ENCODE data around the gene OLFM4. TPM values are rescaled to one million over a fixed set of nuclear protein-coding genes. Genes with fewer than 3 reads are reported as not detected.

The OLFM4 gene
- not detected for total RNA-seq
- not detected for polyA plus RNA-seq
- total RNA-seq, result 0 reads per million in 6 experiments

GRCh38 chr13:53028637-53029203, at the start of gene OLFM4:
TSS of gene OLFM4 (plus strand) at chr13:53028813. CDS start at chr13:53028837, 24 bp downstream.
- H3K9me3 Mint-ChIP-seq, result no peaks in the 10 kb centered on the region
- ATAC-seq (no peak), DNase-seq (no peak)
- H3K27ac Mint-ChIP-seq, result no peak within 1 kb of the TSS
- no peak within 1 kb of the TSS for H3K4me3 Mint-ChIP-seq
- H3K27me3 Mint-ChIP-seq, result peaks cover 0 to 10% (median 6%) of the 10 kb centered on the region in 5 donors
- H3K36me3 Mint-ChIP-seq, result no peaks in the 10 kb centered on the region
- no peaks in the 10 kb centered on the region for H3K4me1 Mint-ChIP-seq
- POLR2A ChIA-PET, result no interaction called here

GRCh38 chr13:52978989-52979388, 49.6 kb upstream of the OLFM4 start:
- no peaks in the 10 kb centered on the region for H3K4me1 Mint-ChIP-seq
- H3K4me3 Mint-ChIP-seq, result no peak overlapping the region
- H3K36me3 Mint-ChIP-seq, result peaks cover 0 to 2% (median 0%) of the 10 kb centered on the region in 3 donors
- DNase-seq (no peak), ATAC-seq (no peak)
- H3K27ac Mint-ChIP-seq, result no peak overlapping the region
- peaks cover 4 to 33% (median 13%) of the 10 kb centered on the region in 5 donors for H3K27me3 Mint-ChIP-seq
- POLR2A ChIA-PET, result no interaction called here
- H3K9me3 Mint-ChIP-seq, result no peaks in the 10 kb centered on the region

- POLR2A ChIA-PET, result no interaction called here
- H3K4me3 Mint-ChIP-seq, result no peak overlapping the region
- peaks cover 0 to 2% (median 0%) of the 10 kb centered on the region in 3 donors for H3K36me3 Mint-ChIP-seq
- no peaks in the 10 kb centered on the region for H3K4me1 Mint-ChIP-seq
- H3K27ac Mint-ChIP-seq, result no peak overlapping the region
- peaks cover 8 to 28% (median 8%) of the 10 kb centered on the region in 5 donors for H3K27me3 Mint-ChIP-seq
- no peak for ATAC-seq
- DNase-seq, result no peak
- H3K9me3 Mint-ChIP-seq, result no peaks in the 10 kb centered on the region
Measured at GRCh38 chr13:52980695-52981094, 47.9 kb upstream of the OLFM4 start.

- no peaks in the 10 kb centered on the region for H3K36me3 Mint-ChIP-seq
- H3K4me3 Mint-ChIP-seq, result no peak overlapping the region
- H3K27me3 Mint-ChIP-seq, result peaks cover 5 to 21% (median 6%) of the 10 kb centered on the region in 5 donors
- no peaks in the 10 kb centered on the region for H3K4me1 Mint-ChIP-seq
- POLR2A ChIA-PET, result no interaction called here
- H3K9me3 Mint-ChIP-seq, result no peaks in the 10 kb centered on the region
- ATAC-seq (no peak), DNase-seq (no peak)
- H3K27ac Mint-ChIP-seq, result no peak overlapping the region
Measured at GRCh38 chr13:52983836-52984235, 44.8 kb upstream of the OLFM4 start.

GRCh38 chr13:52984881-52985363, 43.7 kb upstream of the OLFM4 start:
- Mint-ChIP-seq H3K36me3 (no peaks in the 10 kb centered on the region), H3K4me1 (no peaks in the 10 kb centered on the region)
- no peak for ATAC-seq

GRCh38 chr13:52991344-52992020, 37.1 kb upstream of the OLFM4 start:
- H3K36me3 Mint-ChIP-seq, result no peaks in the 10 kb centered on the region
- peaks cover 0 to 2% (median 0%) of the 10 kb centered on the region in 9 donors for H3K9me3 Mint-ChIP-seq
- DNase-seq (no peak), ATAC-seq (no peak)
- no peak overlapping the region for H3K27ac Mint-ChIP-seq
- peaks cover 0 to 12% (median 3%) of the 10 kb centered on the region in 4 donors for H3K4me1 Mint-ChIP-seq
- H3K27me3 Mint-ChIP-seq, result peaks cover 8 to 34% (median 16%) of the 10 kb centered on the region in 5 donors
- POLR2A ChIA-PET, result no interaction called here
- H3K4me3 Mint-ChIP-seq, result no peak overlapping the region

More at GRCh38 chr13:52984881-52985363, 43.7 kb upstream of the OLFM4 start:
- no peaks in the 10 kb centered on the region for H3K9me3 Mint-ChIP-seq
- POLR2A ChIA-PET, result no interaction called here
- DNase-seq, result no peak
- H3K27ac Mint-ChIP-seq, result no peak overlapping the region
- no peak overlapping the region for H3K4me3 Mint-ChIP-seq
- peaks cover 6 to 27% (median 12%) of the 10 kb centered on the region in 5 donors for H3K27me3 Mint-ChIP-seq

- no peaks in the 10 kb centered on the region for H3K36me3 Mint-ChIP-seq
- peak overlapping the region in 1 of 10 donors; percentile 7 for H3K27ac Mint-ChIP-seq
- ATAC-seq (no peak), DNase-seq (no peak)
- H3K27me3 Mint-ChIP-seq, result peaks cover 9 to 39% (median 18%) of the 10 kb centered on the region in 5 donors
- no peak overlapping the region for H3K4me3 Mint-ChIP-seq
- peaks cover 0 to 12% (median 3%) of the 10 kb centered on the region in 4 donors for H3K4me1 Mint-ChIP-seq
- POLR2A ChIA-PET, result no interaction called here
- H3K9me3 Mint-ChIP-seq, result peaks cover 0 to 2% (median 0%) of the 10 kb centered on the region in 9 donors
Measured at GRCh38 chr13:52992110-52992509, 36.5 kb upstream of the OLFM4 start.

- peaks cover 9 to 50% (median 17%) of the 10 kb centered on the region in 5 donors for H3K27me3 Mint-ChIP-seq
- H3K4me1 Mint-ChIP-seq, result peaks cover 0 to 12% (median 3%) of the 10 kb centered on the region in 4 donors
- DNase-seq, result no peak
- POLR2A ChIA-PET, result no interaction called here
- H3K27ac Mint-ChIP-seq, result no peak overlapping the region
- no peak for ATAC-seq
- H3K36me3 Mint-ChIP-seq, result no peaks in the 10 kb centered on the region
- H3K4me3 Mint-ChIP-seq, result no peak overlapping the region
- peaks cover 0 to 2% (median 0%) of the 10 kb centered on the region in 9 donors for H3K9me3 Mint-ChIP-seq
Measured at GRCh38 chr13:52994051-52994450, 34.6 kb upstream of the OLFM4 start.

GRCh38 chr13:52994865-52995264, 33.7 kb upstream of the OLFM4 start:
- no peak for ATAC-seq
- Mint-ChIP-seq H3K36me3 (no peaks in the 10 kb centered on the region), H3K4me3 (no peak overlapping the region), H3K27me3 (peaks cover 9 to 42% (median 15%) of the 10 kb centered on the region in 5 donors), H3K4me1 (peaks cover 0 to 16% (median 3%) of the 10 kb centered on the region in 4 donors), H3K9me3 (peaks cover 0 to 2% (median 0%) of the 10 kb centered on the region in 9 donors), H3K27ac (no peak overlapping the region)
- DNase-seq, result no peak
- POLR2A ChIA-PET, result no interaction called here

GRCh38 chr13:52995946-52996345, 32.7 kb upstream of the OLFM4 start:
- Mint-ChIP-seq H3K27me3 (peaks cover 3 to 31% (median 13%) of the 10 kb centered on the region in 5 donors), H3K27ac (no peak overlapping the region), H3K9me3 (peaks cover 0 to 5% (median 0%) of the 10 kb centered on the region in 9 donors), H3K36me3 (no peaks in the 10 kb centered on the region), H3K4me1 (peaks cover 0 to 16% (median 3%) of the 10 kb centered on the region in 4 donors), H3K4me3 (no peak overlapping the region)
- ATAC-seq (no peak), DNase-seq (no peak)
- POLR2A ChIA-PET, result no interaction called here

GRCh38 chr13:52997951-52998876, 30.4 kb upstream of the OLFM4 start:
- Mint-ChIP-seq H3K27ac (no peak overlapping the region), H3K9me3 (peaks cover 0 to 5% (median 0%) of the 10 kb centered on the region in 9 donors), H3K27me3 (peaks cover 2 to 22% (median 10%) of the 10 kb centered on the region in 5 donors), H3K36me3 (no peaks in the 10 kb centered on the region), H3K4me1 (peaks cover 0 to 16% (median 3%) of the 10 kb centered on the region in 4 donors), H3K4me3 (no peak overlapping the region)
- DNase-seq (no peak), ATAC-seq (no peak)
- POLR2A ChIA-PET, result no interaction called here

GRCh38 chr13:52999093-52999696, 29.4 kb upstream of the OLFM4 start:
- DNase-seq, result no peak
- H3K4me1 Mint-ChIP-seq, result peaks cover 0 to 12% (median 3%) of the 10 kb centered on the region in 4 donors
- no peak for ATAC-seq
- H3K27ac Mint-ChIP-seq, result no peak overlapping the region
- peaks cover 0 to 5% (median 0%) of the 10 kb centered on the region in 9 donors for H3K9me3 Mint-ChIP-seq
- no peaks in the 10 kb centered on the region for H3K36me3 Mint-ChIP-seq
- H3K27me3 Mint-ChIP-seq, result peaks cover 5 to 22% (median 13%) of the 10 kb centered on the region in 5 donors
- H3K4me3 Mint-ChIP-seq, result no peak overlapping the region
- POLR2A ChIA-PET, result no interaction called here

Data from naive thymus-derived CD8-positive, alpha-beta T cell (primary cell).